GM19397 (cell line): ENCODE results near the gene BTG3.

Experiments
- ATAC-seq: cut with Tn5 transposase; IDR thresholded peaks from one replicate; pipeline ENCODE4 v1.9.1; 2021; ENCODE audit warnings: mild to moderate bottlenecking, moderate library complexity; ENCODE audit not compliant: unreplicated experiment

Gene BTG3

DNA sequence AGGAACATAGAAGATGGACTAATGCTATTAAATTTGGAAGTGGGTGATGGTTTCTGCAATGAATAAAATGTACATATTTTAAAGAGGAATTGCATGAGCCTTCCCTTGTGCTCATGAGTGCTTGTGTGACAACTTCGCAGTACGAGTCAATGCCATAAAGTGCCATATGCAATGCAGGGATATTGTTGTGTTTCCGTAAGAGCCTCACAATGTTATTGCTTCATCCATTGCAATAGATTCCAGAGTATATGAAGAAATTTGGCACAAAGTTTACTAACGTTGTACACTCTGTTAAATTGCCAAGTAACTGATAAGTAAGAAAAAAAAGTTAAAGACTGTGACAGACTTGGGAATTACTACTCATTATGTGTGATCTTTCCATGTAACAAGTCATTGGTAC lies 22.3 kb downstream of the BTG3 start:
- ATAC-seq = no peak

- ATAC-seq = no peak
Measured at GRCh38 chr21:17585875-17586450, 26.7 kb downstream of the BTG3 start.

GRCh38 chr21:17583898-17584297 lies 28.8 kb downstream of the BTG3 start:
- ATAC-seq = no peak

- ATAC-seq = no peak
Measured at GRCh38 chr21:17580319-17580718, 32.4 kb downstream of the BTG3 start.

- no peak for ATAC-seq
Measured at GRCh38 chr21:17578876-17579275, 33.8 kb downstream of the BTG3 start.

- no peak for ATAC-seq
Measured at GRCh38 chr21:17578162-17578561, 34.5 kb downstream of the BTG3 start.

DNA sequence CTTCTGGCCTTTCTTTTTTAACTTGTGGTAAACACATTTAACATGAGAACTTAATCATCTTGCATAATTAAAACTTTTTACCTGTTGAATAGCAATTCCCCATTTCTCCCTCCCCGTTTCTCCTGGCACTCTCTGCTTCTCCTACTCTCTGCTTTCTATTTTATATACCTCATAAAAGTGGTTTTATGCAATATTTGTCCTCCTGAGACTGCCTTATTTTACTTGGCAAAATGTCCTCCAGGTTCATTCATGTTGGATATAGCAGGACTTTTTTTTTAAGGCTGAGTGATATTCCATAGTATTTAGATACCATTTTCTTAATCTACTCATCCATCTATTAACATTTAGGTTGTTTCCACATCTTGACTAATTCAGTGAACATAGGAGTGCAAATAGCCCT lies 35.0 kb downstream of the BTG3 start:
- no peak for ATAC-seq

DNA sequence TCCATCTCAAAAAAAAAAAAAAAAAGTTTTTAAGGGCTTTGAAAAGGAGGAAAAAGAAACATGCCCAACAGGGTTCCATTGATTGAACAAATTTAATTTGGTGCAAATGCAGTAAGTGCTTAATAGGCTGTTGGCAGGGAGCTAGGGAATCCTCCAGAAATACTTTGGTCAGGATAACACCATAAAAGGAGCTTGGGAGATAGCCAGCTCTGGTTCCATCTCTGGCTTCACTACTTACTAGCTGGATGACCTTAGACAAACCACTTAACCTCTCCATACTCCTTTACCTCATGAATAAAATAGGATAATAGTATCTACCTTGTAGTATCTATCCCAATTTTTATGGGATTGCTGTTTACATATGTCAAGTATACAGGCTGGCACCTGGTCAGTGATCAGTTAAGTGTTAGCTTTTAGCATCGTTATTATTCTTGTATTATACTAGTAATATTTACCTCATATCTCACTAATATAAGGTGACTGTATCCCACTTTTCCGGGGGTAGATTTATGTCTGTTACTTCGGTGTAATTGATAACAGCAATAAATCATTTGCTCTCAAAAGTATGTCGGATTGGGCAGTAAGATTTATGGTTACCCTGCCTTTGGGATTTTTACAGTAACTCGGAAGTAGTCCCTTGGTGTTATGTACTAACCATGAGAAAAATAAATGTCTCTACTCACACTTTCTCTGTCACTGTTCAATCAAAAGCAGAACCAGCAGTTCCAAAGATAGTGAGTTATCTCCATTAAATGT lies 36.4 kb downstream of the BTG3 start:
- ATAC-seq = no peak

DNA sequence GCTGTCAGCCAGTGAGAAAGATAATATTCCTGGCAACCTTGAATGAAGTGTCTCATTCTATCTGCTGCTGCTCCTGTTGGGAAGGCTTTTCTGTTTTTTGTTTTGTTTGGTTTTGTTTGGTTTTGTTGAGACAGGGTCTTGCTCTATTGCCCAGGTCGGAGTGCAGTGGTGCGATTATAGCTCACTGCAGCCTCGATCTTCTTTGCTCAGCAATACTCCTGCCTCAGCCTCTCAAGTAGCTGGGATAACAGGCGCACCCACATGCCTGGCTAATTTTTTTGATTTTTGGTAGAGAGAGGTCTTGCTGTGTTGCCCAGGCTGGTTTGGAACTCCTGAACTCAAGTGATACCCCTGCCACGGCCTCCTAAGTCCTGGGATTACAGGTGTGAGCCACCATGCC lies 37.6 kb downstream of the BTG3 start:
- ATAC-seq = no peak

GRCh38 chr21:17572431-17572830 lies 40.3 kb downstream of the BTG3 start:
- ATAC-seq = no peak

DNA sequence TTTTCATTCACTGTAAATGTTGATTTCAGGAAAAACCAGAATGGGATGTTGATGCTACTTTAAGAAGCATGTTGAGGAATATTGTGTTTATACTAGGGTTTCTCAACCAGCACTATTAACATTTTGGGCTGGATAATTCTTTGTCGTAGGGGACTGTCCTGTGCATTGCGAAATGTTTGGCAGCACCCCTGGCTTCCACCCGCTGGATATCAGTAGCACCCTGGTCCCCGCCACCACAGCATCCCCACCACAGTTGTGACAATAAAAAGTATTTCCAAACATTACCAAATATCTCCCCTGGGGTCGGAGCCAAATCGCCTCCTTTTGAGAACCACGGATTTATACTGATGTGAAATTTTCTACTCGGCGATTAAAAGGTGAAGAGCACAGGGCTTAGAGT lies 41.9 kb downstream of the BTG3 start:
- no peak for ATAC-seq

DNA sequence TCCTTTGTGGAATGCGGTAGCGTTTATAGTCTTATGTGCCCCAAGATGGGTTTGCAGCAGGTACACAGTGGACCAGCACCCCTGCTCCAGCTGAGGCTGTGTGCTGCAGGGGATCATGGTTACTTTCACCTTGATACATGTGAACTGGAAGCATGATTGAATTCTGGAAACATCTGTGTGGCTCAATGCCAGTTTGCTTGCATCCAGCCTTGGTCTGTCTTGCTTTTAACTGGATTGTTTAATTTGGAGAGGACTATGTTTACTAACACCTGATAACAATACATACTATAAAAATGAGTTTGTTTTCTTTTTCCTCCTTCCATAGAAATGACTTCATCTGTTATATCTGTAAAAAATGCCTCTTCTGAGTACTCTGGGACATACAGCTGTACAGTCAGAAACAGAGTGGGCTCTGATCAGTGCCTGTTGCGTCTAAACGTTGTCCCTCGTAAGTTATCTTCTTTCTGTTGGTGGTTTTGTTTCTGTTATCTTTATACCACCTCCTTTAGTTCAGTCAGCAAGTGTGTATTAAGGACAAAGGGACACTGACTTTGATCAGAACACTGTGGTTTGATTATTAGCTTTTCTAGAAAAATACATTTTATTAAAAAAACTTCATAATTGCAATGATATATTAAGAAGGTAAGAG lies 52.2 kb downstream of the BTG3 start:
- no peak for ATAC-seq

GRCh38 chr21:17554679-17555465 lies 57.8 kb downstream of the BTG3 start:
- no peak for ATAC-seq

- no peak for ATAC-seq
Measured at GRCh38 chr21:17554120-17554519, 58.6 kb downstream of the BTG3 start.

- no peak for ATAC-seq
Measured at GRCh38 chr21:17552410-17552809, 60.3 kb downstream of the BTG3 start.

DNA sequence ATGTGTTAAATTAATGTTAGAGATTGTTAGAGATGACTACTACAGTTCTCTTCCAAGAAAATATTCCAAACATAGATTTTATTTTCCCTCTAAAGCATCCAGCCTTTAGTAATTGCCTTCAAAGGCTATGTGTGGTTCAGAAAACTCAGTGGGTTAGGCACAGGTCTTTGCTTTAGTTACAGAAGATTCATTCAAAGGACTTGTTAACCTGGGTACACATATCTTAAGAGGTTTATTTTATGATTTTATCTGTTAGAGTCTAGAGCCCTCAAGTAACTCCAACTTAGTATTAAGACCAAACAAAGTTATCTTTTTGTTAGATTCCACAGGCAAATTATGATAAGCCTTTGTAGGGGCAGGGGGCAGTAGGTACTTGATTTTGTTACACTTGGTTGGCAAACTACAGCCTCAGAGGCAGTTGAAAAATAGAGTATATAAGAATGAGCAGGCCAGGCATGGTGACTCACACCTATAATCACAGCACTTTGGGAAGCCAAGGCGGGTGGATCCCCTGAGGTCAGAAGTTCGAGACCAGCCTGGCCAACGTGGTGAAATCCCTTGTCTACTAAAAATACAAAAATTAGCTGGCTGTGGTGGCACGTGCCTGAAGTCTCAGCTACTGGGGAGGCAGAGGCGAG lies 61.9 kb downstream of the BTG3 start:
- ATAC-seq = no peak

GRCh38 chr21:17548262-17548661 lies 64.4 kb downstream of the BTG3 start:
- no peak for ATAC-seq

DNA sequence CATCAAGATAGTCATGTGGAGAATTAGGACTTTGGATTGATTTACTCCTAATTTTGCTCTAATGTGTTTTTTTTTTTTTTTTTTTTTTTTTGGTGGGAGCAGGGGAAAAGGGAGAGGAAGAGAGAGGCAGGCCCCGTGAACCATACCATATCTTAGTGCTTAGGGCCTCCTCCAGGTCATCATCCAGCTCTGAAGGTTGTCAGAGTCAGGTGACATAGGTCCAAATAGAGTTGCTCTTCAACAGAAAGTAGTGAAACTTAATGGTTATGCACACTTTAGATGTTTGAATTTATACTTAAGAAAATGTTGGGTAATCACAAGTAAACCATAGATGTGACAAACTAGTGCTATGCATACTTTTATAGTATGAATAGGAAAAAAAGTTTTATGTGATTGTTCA lies 67.7 kb downstream of the BTG3 start:
- no peak for ATAC-seq
